ENCODE results near the gene GCNT1. TPM values are rescaled to one million over a fixed set of nuclear protein-coding genes. Genes with fewer than 3 reads are reported as not detected.

Gene GCNT1
- total RNA-seq, 1 experiment from 2014 or later: 18.9 TPM

- no peak for TF ChIP-seq CTCF (IDR thresholded peaks at IDR 0.05; ENCODE audit: insufficient read depth in 1 of 2, low read depth in 1 of 2, low read length in 1 of 2, severe bottlenecking in 1 of 2, unreplicated experiment in 1 of 2)
- POLR2A ChIA-PET: no interaction called here
- Mint-ChIP-seq H3K36me3 (ENCODE audit: insufficient read depth, unreplicated experiment) (no peaks in the 10 kb centered on the region), H3K27me3 (ENCODE audit: insufficient read depth, unreplicated experiment) (no peaks in the 10 kb centered on the region), H3K27ac (ENCODE audit: unreplicated experiment) (no peak overlapping the region), H3K4me3 (ENCODE audit: unreplicated experiment) (no peak overlapping the region), H3K4me1 (ENCODE audit: low read depth, unreplicated experiment) (no peaks in the 10 kb centered on the region), H3K9me3 (ENCODE audit: unreplicated experiment) (no peaks in the 10 kb centered on the region)
- Histone ChIP-seq H3K27me3 (replicated peaks; ENCODE audit: control insufficient read depth, insufficient read depth, low read length) (no peaks in the 10 kb centered on the region), H3K9me3 (no peaks in the 10 kb centered on the region), H3K4me3 (ENCODE audit: low read depth, low read length) (no peak overlapping the region), H3K4me1 (no peaks in the 10 kb centered on the region), H3K36me3 (ENCODE audit: control insufficient read depth, insufficient read depth, low read length) (no peaks in the 10 kb centered on the region)
- CTCF ChIA-PET: no interaction called here
- intact Hi-C loops (cut with micrococcal nuclease; ENCODE audit: unreplicated experiment): loop anchor here (10.0 kb wide), 1 partner anchor 134 kb away; no protein-coding TSS in a partner anchor
- BruUV-seq (replicated peaks): no TSS peak
- DNase-seq: no peak
Measured at GRCh38 chr9:76451234-76451633, 7.7 kb upstream of the GCNT1 start.

- POLR2A ChIA-PET: no interaction called here
- H3K36me3 Mint-ChIP-seq (ENCODE audit: insufficient read depth, unreplicated experiment): no peaks in the 10 kb centered on the region
- intact Hi-C loops (cut with micrococcal nuclease; ENCODE audit: unreplicated experiment): loop anchor here (10.0 kb wide), 1 partner anchor 132 kb away; no protein-coding TSS in a partner anchor
- BruUV-seq (replicated peaks): no TSS peak
- no peaks in the 10 kb centered on the region for H3K9me3 Mint-ChIP-seq (ENCODE audit: unreplicated experiment)
- TF ChIP-seq CTCF (IDR thresholded peaks at IDR 0.05; ENCODE audit: insufficient read depth in 1 of 2, low read depth in 1 of 2, low read length in 1 of 2, severe bottlenecking in 1 of 2, unreplicated experiment in 1 of 2): no peak
- DNase-seq: no peak
- H3K9me3 ChIP-seq: no peaks in the 10 kb centered on the region
- H3K4me1 ChIP-seq: no peaks in the 10 kb centered on the region
- CTCF ChIA-PET: no interaction called here
- H3K27ac Mint-ChIP-seq (ENCODE audit: unreplicated experiment): no peak overlapping the region
- no peak overlapping the region for H3K4me3 Mint-ChIP-seq (ENCODE audit: unreplicated experiment)
- H3K4me1 Mint-ChIP-seq (ENCODE audit: low read depth, unreplicated experiment): no peaks in the 10 kb centered on the region
- H3K36me3 ChIP-seq (ENCODE audit: control insufficient read depth, insufficient read depth, low read length): no peaks in the 10 kb centered on the region
- H3K4me3 ChIP-seq (ENCODE audit: low read depth, low read length): no peak overlapping the region
- no peaks in the 10 kb centered on the region for H3K27me3 Mint-ChIP-seq (ENCODE audit: insufficient read depth, unreplicated experiment)
- no peaks in the 10 kb centered on the region for H3K27me3 ChIP-seq (replicated peaks; ENCODE audit: control insufficient read depth, insufficient read depth, low read length)
Measured at GRCh38 chr9:76452839-76453238, 6.1 kb upstream of the GCNT1 start.

- TF ChIP-seq CTCF (IDR thresholded peaks at IDR 0.05; ENCODE audit: insufficient read depth in 1 of 2, low read depth in 1 of 2, low read length in 1 of 2, severe bottlenecking in 1 of 2, unreplicated experiment in 1 of 2): no peak
- no peak overlapping the region for H3K27ac Mint-ChIP-seq (ENCODE audit: unreplicated experiment)
- no peaks in the 10 kb centered on the region for H3K27me3 ChIP-seq (replicated peaks; ENCODE audit: control insufficient read depth, insufficient read depth, low read length)
- intact Hi-C loops (cut with micrococcal nuclease; ENCODE audit: unreplicated experiment): loop anchor here (10.0 kb wide), 1 partner anchor 131 kb away; no protein-coding TSS in a partner anchor
- H3K9me3 ChIP-seq: no peaks in the 10 kb centered on the region
- CTCF ChIA-PET: no interaction called here
- no TSS peak for BruUV-seq (replicated peaks)
- POLR2A ChIA-PET: no interaction called here
- no peaks in the 10 kb centered on the region for H3K27me3 Mint-ChIP-seq (ENCODE audit: insufficient read depth, unreplicated experiment)
- H3K4me3 ChIP-seq (ENCODE audit: low read depth, low read length): no peak overlapping the region
- H3K4me1 ChIP-seq: no peaks in the 10 kb centered on the region
- no peaks in the 10 kb centered on the region for H3K36me3 Mint-ChIP-seq (ENCODE audit: insufficient read depth, unreplicated experiment)
- H3K4me1 Mint-ChIP-seq (ENCODE audit: low read depth, unreplicated experiment): no peaks in the 10 kb centered on the region
- no peak overlapping the region for H3K4me3 Mint-ChIP-seq (ENCODE audit: unreplicated experiment)
- DNase-seq: no peak
- H3K36me3 ChIP-seq (ENCODE audit: control insufficient read depth, insufficient read depth, low read length): no peaks in the 10 kb centered on the region
- H3K9me3 Mint-ChIP-seq (ENCODE audit: unreplicated experiment): no peaks in the 10 kb centered on the region
Measured at GRCh38 chr9:76453785-76454184, 5.2 kb upstream of the GCNT1 start.
